ENCODE data around the gene PGLYRP3.

Gene PGLYRP3

DNA sequence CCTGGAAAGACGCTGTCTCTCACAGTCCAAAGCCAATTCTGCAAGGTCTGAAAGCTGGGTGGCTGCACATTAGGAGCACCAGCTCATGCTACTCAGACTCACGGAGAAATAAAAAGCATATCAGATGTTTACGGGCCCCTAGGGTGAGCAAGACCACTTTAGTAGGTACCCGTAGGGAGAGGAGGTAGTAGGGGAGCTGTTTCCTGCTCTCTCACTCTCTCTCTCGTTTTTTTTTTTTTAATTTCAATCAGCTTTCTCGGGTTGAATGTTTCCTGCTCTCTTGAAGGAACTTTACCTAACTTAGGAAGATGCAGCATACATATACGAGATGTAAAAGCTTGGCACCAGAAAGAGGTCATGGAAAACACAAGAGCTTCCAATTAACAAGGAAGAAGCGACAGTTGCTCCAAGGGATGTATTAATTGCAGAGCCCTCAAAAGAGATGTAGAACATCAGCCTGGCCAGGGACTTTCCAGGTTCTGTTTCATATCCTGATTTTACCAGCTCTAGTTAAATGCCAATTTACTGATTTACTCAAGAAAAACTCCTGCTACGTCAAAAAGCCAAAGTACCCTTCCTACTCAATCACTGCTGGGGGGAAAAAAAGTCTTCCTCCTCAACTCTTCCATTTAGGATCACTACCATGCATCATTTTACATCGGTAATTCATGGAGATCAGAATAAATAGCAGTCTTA lies 50.1 kb downstream of the PGLYRP3 start:
- H3K27ac ChIP-seq: no peak overlapping the region
- TF ChIP-seq, protein P1, sequence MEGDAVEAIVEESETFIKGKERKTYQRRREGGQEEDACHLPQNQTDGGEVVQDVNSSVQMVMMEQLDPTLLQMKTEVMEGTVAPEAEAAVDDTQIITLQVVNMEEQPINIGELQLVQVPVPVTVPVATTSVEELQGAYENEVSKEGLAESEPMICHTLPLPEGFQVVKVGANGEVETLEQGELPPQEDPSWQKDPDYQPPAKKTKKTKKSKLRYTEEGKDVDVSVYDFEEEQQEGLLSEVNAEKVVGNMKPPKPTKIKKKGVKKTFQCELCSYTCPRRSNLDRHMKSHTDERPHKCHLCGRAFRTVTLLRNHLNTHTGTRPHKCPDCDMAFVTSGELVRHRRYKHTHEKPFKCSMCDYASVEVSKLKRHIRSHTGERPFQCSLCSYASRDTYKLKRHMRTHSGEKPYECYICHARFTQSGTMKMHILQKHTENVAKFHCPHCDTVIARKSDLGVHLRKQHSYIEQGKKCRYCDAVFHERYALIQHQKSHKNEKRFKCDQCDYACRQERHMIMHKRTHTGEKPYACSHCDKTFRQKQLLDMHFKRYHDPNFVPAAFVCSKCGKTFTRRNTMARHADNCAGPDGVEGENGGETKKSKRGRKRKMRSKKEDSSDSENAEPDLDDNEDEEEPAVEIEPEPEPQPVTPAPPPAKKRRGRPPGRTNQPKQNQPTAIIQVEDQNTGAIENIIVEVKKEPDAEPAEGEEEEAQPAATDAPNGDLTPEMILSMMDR (IDR thresholded peaks at IDR 0.05): no peak
- H3K4me3 ChIP-seq: peak overlapping the region; percentile 73
- DNase-seq (ENCODE audit: low spot score): no peak

DNA sequence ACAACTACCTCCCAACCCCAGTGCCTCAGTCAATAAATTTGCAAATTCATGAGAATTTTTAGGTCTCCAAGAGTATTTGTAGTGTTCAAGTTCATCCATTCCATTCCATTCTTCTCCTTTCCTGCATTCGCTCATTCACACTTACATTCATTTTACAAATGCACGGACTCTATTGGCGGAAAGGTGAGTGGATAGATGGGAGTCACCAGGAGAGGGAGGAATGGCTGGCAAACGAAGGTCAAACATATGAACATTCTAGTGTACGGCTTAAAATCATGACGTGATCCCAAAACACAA lies 50.7 kb downstream of the PGLYRP3 start:
- no peak for DNase-seq (ENCODE audit: low spot score)
- H3K27ac ChIP-seq: no peak overlapping the region
- TF ChIP-seq, protein P1 (IDR thresholded peaks at IDR 0.05): no peak
- H3K4me3 ChIP-seq: peak overlapping the region; percentile 73

DNA sequence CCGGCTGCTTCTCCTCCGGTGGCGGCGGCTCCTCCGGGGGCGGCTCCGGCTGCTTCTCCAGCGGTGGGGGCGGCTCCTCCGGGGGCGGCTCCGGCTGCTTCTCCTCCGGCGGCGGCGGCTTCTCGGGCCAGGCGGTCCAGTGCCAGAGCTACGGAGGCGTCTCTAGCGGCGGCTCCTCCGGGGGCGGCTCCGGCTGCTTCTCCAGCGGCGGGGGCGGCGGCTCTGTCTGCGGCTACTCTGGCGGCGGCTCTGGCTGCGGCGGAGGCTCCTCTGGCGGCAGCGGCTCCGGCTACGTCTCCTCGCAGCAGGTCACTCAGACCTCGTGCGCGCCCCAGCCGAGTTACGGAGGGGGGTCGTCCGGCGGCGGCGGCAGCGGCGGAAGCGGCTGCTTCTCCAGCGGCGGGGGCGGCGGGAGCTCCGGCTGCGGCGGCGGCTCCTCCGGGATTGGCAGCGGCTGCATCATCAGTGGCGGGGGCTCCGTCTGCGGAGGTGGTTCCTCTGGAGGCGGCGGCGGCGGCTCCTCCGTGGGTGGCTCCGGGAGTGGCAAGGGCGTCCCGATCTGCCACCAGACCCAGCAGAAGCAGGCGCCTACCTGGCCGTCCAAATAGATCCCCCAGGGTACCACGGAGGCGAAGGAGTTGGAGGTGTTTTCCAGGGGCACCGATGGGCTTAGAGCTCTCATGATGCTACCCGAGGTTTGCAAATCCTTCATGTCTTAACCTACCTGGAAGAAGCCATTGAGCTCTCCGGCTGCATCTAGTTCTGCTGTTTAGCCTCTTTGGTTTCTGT lies 51.3 kb downstream of the PGLYRP3 start:
- Histone ChIP-seq H3K27ac (no peak overlapping the region), H3K4me3 (peak overlapping the region; percentile 73)
- no peak for DNase-seq (ENCODE audit: low spot score)
- TF ChIP-seq, protein P1 (IDR thresholded peaks at IDR 0.05): no peak

DNA sequence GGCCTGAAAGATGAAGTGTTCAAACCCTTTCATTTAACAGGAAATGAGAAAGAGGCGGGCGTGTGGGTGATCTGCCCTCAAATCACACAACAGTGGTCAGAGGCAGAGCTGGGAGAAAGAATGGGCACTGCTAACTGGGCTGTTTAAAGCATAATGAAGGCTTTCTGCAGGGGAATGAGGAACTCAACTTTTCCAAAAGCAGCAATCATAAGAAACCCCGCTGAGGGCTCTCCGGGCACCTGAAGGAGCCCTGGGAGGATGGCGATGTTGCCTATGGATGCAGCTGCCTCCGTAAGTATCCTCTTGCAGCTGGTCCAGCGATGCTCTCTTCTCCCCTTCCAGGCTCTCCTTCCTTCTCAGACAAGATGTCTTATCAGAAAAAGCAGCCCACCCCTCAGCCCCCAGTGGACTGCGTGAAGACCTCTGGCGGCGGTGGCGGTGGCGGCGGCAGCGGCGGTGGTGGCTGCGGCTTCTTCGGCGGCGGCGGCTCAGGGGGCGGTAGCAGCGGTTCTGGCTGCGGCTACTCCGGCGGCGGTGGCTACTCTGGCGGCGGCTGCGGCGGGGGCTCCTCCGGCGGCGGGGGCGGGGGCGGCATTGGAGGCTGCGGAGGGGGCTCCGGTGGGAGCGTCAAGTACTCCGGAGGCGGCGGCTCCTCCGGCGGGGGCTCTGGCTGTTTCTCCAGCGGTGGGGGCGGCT lies 52.0 kb downstream of the PGLYRP3 start:
- TF ChIP-seq, protein P1 (IDR thresholded peaks at IDR 0.05): no peak
- Histone ChIP-seq H3K4me3 (peak overlapping the region; percentile 73), H3K27ac (no peak overlapping the region)
- DNase-seq (ENCODE audit: low spot score): no peak

DNA sequence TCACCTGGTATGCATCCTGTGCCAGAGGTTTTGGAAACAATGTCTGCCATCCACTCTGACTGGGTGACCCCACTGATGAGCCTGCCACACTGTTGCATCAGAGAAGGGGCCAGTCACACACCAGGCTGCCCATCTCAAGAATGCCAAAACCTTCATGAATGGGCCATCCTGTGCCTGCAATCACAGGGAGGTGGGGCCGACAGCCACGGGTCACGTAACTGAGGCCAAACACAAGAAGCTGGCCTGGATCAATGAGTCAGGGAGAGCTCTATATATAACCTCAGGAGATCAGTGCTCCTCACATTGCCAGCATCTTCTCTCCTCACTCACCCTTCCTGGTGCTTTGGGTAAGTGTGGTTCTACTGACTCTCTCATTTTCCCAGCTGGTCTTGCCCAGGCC lies 53.4 kb downstream of the PGLYRP3 start, which contains the start of gene LORICRIN:
Gene LORICRIN, plus strand, starts transcription at position 301 of the 400 bp plus-strand sequence. CDS start 1,263 bp downstream, outside the sequence.
- Histone ChIP-seq H3K27ac (no peak within 1 kb of the TSS), H3K4me3 (no peak within 1 kb of the TSS)
- no peak for DNase-seq (ENCODE audit: low spot score)
- TF ChIP-seq, protein P1 (IDR thresholded peaks at IDR 0.05): no peak

DNA sequence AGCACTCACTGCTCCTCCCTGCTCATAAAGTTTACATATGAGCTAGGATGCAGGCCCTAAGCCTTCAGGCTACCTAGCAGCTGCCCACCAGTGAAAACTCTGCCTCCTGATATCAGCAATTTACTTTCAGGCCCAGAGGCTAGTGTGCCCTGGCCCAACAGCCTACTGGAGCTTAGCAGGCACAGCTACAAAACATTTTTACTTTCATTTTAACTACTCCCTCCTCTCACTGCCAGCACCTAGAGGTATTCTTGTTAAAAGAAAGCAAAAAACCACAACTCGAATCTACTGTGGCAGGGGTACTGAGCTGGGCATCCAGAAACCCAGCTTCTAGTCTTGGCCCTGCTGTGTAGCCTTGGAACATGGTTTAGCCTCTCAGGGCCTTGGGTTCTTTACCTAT lies 59.1 kb downstream of the PGLYRP3 start:
- Histone ChIP-seq H3K27ac (no peak overlapping the region), H3K4me3 (no peak overlapping the region)
- TF ChIP-seq, protein P1 (IDR thresholded peaks at IDR 0.05): no peak
- no peak for DNase-seq (ENCODE audit: low spot score)
